Mesendoderm (in vitro differentiated cells): Measurements from ENCODE around the gene PRIMA1.

Experiments
- DNase-seq: peaks from one replicate; pipeline ENCODE4 v3.0.0; 2013
- H2AK5ac ChIP-seq: 2 replicates; pipeline ENCODE4 v1.6.1; 2013; ENCODE audit warnings: low read length, inconsistent platforms
- H2BK120ac ChIP-seq: 2 replicates; pipeline ENCODE4 v1.6.1; 2013; ENCODE audit warnings: low read depth, mild to moderate bottlenecking, low read length, moderate library complexity, mixed read lengths
- H2BK15ac ChIP-seq: replicated peaks from 2 replicates; pipeline ENCODE4 v1.6.1; 2013; ENCODE audit warnings: low read depth, mild to moderate bottlenecking, moderate library complexity
- H2BK5ac ChIP-seq: 2 replicates; pipeline ENCODE4 v1.6.1; 2013; ENCODE audit warnings: low read length, inconsistent platforms
- H3K18ac ChIP-seq: 2 replicates; pipeline ENCODE4 v1.6.1; 2013; ENCODE audit warnings: mild to moderate bottlenecking, low read length, mixed read lengths
- H3K23ac ChIP-seq: one replicate; pipeline ENCODE4 v1.6.1; 2013; ENCODE audit warnings: low read length
- H3K27ac ChIP-seq: 2 replicates; pipeline ENCODE4 v1.5.1; 2013; ENCODE audit warnings: low read depth, mild to moderate bottlenecking, inconsistent platforms, low read length, moderate library complexity
- H3K27me3 ChIP-seq: 2 replicates; pipeline ENCODE4 v1.6.1; 2013; ENCODE audit warnings: low read length, control low read depth, mild to moderate bottlenecking, inconsistent platforms; ENCODE audit not compliant: insufficient read depth, poor library complexity
- H3K36me3 ChIP-seq: 2 replicates; pipeline ENCODE4 v1.6.1; 2013; ENCODE audit warnings: low read length, inconsistent platforms; ENCODE audit not compliant: control insufficient read depth, insufficient read depth
- H3K4ac ChIP-seq: one replicate; pipeline ENCODE4 v1.6.1; 2013; ENCODE audit warnings: low read depth, mild to moderate bottlenecking, low read length, moderate library complexity
- H3K4me1 ChIP-seq: 2 replicates; pipeline ENCODE4 v1.6.1; 2013; ENCODE audit warnings: low read depth, low read length, inconsistent platforms; ENCODE audit not compliant: control insufficient read depth
- H3K4me2 ChIP-seq: 2 replicates; pipeline ENCODE4 v1.6.1; 2013; ENCODE audit warnings: low read length
- H3K4me3 ChIP-seq: 2 replicates; pipeline ENCODE4 v1.5.1; 2013; ENCODE audit warnings: mild to moderate bottlenecking, low read length
- H3K56ac ChIP-seq: one replicate; pipeline ENCODE4 v1.6.1; 2013; ENCODE audit warnings: low read length
- H3K79me1 ChIP-seq: 2 replicates; pipeline ENCODE4 v1.6.1; 2013; ENCODE audit warnings: low read length, inconsistent platforms
- H3K79me2 ChIP-seq: 2 replicates; pipeline ENCODE4 v1.6.1; 2013; ENCODE audit warnings: mild to moderate bottlenecking, low read length; ENCODE audit not compliant: control insufficient read depth, insufficient read depth
- H3K9ac ChIP-seq: 2 replicates; pipeline ENCODE4 v1.6.1; 2013; ENCODE audit warnings: low read length, inconsistent platforms
- H4K5ac ChIP-seq: one replicate; pipeline ENCODE4 v1.6.1; 2013; ENCODE audit warnings: low read length
- H4K8ac ChIP-seq: one replicate; pipeline ENCODE4 v1.6.1; 2013; ENCODE audit warnings: low read depth, mild to moderate bottlenecking, control low read depth, low read length, moderate library complexity
- WGBS: extraction: QIAGEN DNeasy Blood & Tissue Kit; methylation state at CpG from one replicate; pipeline ENCODE4 v1.1.7; 2013; ENCODE audit warnings: low lambda C conversion rate, missing lambda C conversion rate; ENCODE audit not compliant: insufficient coverage; ENCODE audit errors: extremely low coverage; 5-methylcytosine and 5-hydroxymethylcytosine counted together

The PRIMA1 gene

GRCh38 chr14:93720981-93721483 lies 67.3 kb downstream of the PRIMA1 start:
- WGBS: no CpG with 5 or more reads among the region's 13 CpGs
- Histone ChIP-seq H3K79me2 (no peaks in the 10 kb centered on the region), H3K4ac (no peak overlapping the region), H3K56ac (no peak overlapping the region), H3K9ac (no peak overlapping the region), H3K36me3 (no peaks in the 10 kb centered on the region), H3K4me2 (no peak overlapping the region), H3K4me3 (no peak overlapping the region), H3K23ac (no peak overlapping the region), H2BK5ac (no peak overlapping the region), H4K5ac (no peak overlapping the region), H2BK15ac (no peak overlapping the region), H2BK120ac (no peak overlapping the region), H3K27ac (no peak overlapping the region), H3K18ac (no peak overlapping the region), H3K4me1 (no peaks in the 10 kb centered on the region), H3K27me3 (no peaks in the 10 kb centered on the region), H4K8ac (no peak overlapping the region), H2AK5ac (no peak overlapping the region), H3K79me1 (no peaks in the 10 kb centered on the region)
- DNase-seq: no peak

- H3K9ac ChIP-seq: no peak overlapping the region
Measured at GRCh38 chr14:93720076-93720815, 68.0 kb downstream of the PRIMA1 start.

GRCh38 chr14:93719256-93719655 lies 69.0 kb downstream of the PRIMA1 start:
- no peak overlapping the region for H4K5ac ChIP-seq
- no peak overlapping the region for H3K27ac ChIP-seq
- H2BK15ac ChIP-seq: no peak overlapping the region
- no peak overlapping the region for H3K4ac ChIP-seq
- H3K36me3 ChIP-seq: no peaks in the 10 kb centered on the region
- H3K18ac ChIP-seq: no peak overlapping the region
- H2BK120ac ChIP-seq: no peak overlapping the region
- no peak overlapping the region for H4K8ac ChIP-seq
- no peak overlapping the region for H2AK5ac ChIP-seq
- H3K4me2 ChIP-seq: no peak overlapping the region
- H3K9ac ChIP-seq: no peak overlapping the region
- no peak overlapping the region for H2BK5ac ChIP-seq
- H3K4me1 ChIP-seq: no peaks in the 10 kb centered on the region
- peak overlapping the region; percentile 12 for H3K56ac ChIP-seq
- no peaks in the 10 kb centered on the region for H3K27me3 ChIP-seq
- no peaks in the 10 kb centered on the region for H3K79me2 ChIP-seq
- no peak overlapping the region for H3K23ac ChIP-seq
- WGBS: no CpG with 5 or more reads among the region's 3 CpGs
- no peaks in the 10 kb centered on the region for H3K79me1 ChIP-seq
- no peak for DNase-seq
- no peak overlapping the region for H3K4me3 ChIP-seq

More at GRCh38 chr14:93720076-93720815, 68.0 kb downstream of the PRIMA1 start:
- WGBS: no CpG with 5 or more reads among the region's 12 CpGs
- Histone ChIP-seq H3K56ac (no peak overlapping the region), H4K8ac (no peak overlapping the region), H2BK15ac (no peak overlapping the region), H3K4ac (no peak overlapping the region), H3K18ac (no peak overlapping the region), H4K5ac (no peak overlapping the region), H2BK5ac (no peak overlapping the region), H2AK5ac (no peak overlapping the region), H3K4me2 (no peak overlapping the region), H3K4me3 (no peak overlapping the region), H3K4me1 (no peaks in the 10 kb centered on the region), H3K36me3 (no peaks in the 10 kb centered on the region), H2BK120ac (no peak overlapping the region), H3K27ac (no peak overlapping the region), H3K79me1 (no peaks in the 10 kb centered on the region), H3K79me2 (no peaks in the 10 kb centered on the region), H3K23ac (no peak overlapping the region), H3K27me3 (no peaks in the 10 kb centered on the region)
- no peak for DNase-seq

- Histone ChIP-seq H3K79me1 (no peaks in the 10 kb centered on the region), H4K5ac (no peak overlapping the region), H3K4me2 (no peak overlapping the region), H3K23ac (no peak overlapping the region), H3K4me3 (no peak overlapping the region), H4K8ac (no peak overlapping the region), H3K18ac (no peak overlapping the region), H3K36me3 (no peaks in the 10 kb centered on the region), H3K27me3 (no peaks in the 10 kb centered on the region), H3K4me1 (no peaks in the 10 kb centered on the region), H2AK5ac (no peak overlapping the region), H3K79me2 (no peaks in the 10 kb centered on the region), H3K9ac (no peak overlapping the region), H2BK120ac (no peak overlapping the region), H3K56ac (no peak overlapping the region), H3K4ac (no peak overlapping the region), H2BK15ac (no peak overlapping the region), H3K27ac (no peak overlapping the region), H2BK5ac (no peak overlapping the region)
- WGBS: no CpG with 5 or more reads among the region's 13 CpGs
- no peak for DNase-seq
Measured at GRCh38 chr14:93717668-93718320, 70.5 kb downstream of the PRIMA1 start.

GRCh38 chr14:93716746-93717667 lies 71.3 kb downstream of the PRIMA1 start:
- no peak overlapping the region for H4K5ac ChIP-seq
- no peaks in the 10 kb centered on the region for H3K4me1 ChIP-seq
- no peak overlapping the region for H3K18ac ChIP-seq
- H3K4me2 ChIP-seq: no peak overlapping the region
- H2BK120ac ChIP-seq: no peak overlapping the region
- H3K4ac ChIP-seq: no peak overlapping the region
- no peaks in the 10 kb centered on the region for H3K36me3 ChIP-seq
- H3K79me2 ChIP-seq: no peaks in the 10 kb centered on the region
- no peak overlapping the region for H2BK15ac ChIP-seq
- no peak overlapping the region for H4K8ac ChIP-seq
- no peak overlapping the region for H2AK5ac ChIP-seq
- no peak overlapping the region for H3K23ac ChIP-seq
- no peak overlapping the region for H3K56ac ChIP-seq
- no peaks in the 10 kb centered on the region for H3K79me1 ChIP-seq
- H3K27me3 ChIP-seq: no peaks in the 10 kb centered on the region
- H2BK5ac ChIP-seq: no peak overlapping the region
- no peak overlapping the region for H3K27ac ChIP-seq
- no peak overlapping the region for H3K9ac ChIP-seq
- DNase-seq: no peak
- H3K4me3 ChIP-seq: no peak overlapping the region
- WGBS: no CpG with 5 or more reads among the region's 14 CpGs
